ENCODE data around the gene REG4.
A peak's percentile ranks its signal among the peaks of the same experiment; 100 is the strongest.

Gene REG4

DNA sequence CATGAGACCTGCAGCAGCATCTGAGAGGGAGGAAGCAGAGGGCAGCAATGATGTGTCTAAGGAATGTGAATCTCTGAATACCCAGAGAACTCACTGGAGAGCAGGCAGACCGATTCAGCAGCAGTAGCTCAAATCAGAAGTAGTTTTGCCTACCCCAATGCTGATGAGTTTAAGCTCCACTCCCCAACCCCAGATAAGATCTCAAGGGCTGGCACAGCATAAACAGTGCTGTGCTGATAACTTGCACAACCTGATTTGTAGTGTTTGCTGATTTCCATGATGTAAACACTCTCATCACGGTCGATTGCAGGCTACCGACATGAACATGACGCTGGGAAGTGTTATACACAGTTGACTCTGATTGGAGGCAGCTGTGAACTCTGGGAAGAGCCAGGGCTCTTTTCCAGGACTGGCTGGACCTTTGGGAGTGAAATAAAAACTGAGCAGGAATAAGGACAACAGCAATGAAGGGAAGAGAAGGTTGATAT lies 31.3 kb downstream of the REG4 start:
- peak; percentile 42 for DNase-seq (ENCODE audit: low spot score)

DNA sequence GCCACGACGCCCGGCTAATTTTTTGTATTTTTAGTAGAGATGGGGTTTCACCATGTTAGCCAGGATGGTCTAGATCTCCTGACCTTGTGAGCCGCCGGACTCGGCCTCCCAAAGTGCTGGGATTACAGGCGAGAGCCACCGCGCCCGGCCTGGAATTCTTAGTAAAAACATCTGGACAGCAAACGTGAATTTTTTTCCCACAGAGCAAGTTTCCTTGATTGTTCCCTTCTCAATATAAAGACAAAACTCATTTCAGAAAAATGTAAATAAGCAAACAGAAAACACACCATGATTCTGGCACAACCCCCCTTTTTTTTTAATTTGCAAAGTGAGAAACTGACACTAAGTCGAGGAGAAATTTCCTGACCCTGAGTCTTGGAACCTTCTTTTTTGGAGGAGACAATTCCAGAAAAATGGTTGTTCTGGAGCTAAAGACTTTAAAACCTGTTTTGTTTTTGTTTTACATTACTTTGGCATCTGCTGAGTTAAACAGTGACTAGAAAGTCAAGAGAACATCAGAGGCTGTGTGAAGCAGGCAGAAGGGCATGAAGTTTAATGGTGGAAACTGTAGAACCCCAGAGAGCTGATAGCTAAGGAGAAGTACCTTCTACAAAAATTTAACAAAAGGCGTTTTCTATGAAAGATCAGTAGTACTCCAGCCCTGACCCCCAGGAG lies 32.2 kb downstream of the REG4 start:
- DNase-seq (ENCODE audit: low spot score) = no peak

DNA sequence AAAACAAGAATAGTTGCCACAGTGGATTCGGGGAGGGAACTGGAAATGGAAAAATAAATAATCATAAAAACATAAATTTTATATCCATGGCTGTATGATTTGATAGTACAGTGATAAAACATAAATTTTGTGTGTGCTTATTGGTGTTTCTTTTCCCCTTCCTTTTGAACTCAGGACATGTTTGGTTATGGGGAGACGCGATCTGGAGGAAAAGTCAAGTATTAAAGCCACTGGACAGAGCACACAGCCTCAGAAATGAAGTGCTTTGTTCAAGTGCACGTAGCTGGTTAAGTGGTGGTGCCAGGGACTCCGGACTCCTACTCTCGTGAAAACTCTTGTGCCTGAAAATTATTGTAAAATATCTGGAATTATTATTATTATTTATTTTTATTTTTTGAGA lies 32.9 kb downstream of the REG4 start:
- no peak for DNase-seq (ENCODE audit: low spot score)

DNA sequence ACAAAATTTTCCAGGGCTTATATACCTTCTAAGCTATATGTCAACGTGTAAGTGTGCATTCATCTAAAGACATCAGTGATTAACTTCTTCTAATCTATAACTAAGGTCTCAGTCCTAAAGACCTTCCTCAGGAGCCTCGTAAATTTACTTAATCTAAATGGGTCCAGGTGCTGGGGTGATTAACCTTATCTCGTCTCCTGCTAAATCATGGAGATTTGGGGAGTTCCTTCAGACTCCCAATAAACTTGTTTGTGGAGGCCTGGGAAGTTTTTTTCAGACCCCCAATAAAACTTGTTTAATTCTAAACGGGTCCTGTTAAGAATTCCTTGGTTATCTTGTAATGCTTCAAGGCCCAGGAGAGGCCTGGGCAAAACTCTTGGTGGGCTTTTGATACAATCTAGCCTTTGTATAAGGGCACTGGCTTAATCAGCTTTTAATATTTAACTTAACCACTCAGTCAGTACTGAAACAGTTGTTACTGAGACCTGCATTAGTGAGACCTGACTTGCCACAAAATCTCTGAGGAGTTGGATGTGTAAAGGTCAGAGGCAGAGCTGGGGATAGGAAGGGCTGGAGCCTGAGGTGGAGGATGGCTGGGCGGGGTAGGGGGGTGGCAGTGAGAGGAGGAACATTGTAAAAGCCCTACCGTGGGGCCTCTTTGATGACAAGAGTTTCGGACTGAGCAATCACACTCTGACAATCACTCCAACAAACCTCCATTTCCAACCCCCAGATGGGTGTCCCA lies 36.3 kb downstream of the REG4 start:
- DNase-seq (ENCODE audit: low spot score) = no peak

DNA sequence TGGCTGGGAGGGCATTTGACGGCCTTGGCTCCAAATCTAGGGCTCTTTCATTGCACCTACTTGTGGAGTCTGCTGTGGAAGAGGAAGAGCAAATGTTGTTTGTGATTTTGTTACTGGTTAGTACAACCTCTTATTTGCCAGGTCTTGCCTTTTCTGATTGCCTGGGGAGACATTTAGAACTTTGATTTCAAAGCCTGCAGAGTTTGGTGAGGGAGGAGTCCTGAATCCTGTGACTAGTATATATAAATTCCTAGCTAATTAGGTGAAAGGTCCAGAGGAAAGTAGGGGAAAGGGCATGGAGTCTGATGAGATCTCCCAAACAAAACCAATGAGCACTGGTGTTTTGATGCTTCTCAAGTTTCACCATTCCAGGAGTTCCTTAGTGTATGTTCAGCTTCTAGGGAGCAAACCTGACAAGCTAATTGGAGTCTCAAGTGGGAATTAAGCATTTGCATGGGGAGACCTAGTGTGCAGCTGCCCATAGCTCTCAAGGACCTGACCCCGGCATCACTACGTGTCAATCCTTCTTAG lies 37.5 kb downstream of the REG4 start:
- DNase-seq (ENCODE audit: low spot score) = peak; percentile 46

DNA sequence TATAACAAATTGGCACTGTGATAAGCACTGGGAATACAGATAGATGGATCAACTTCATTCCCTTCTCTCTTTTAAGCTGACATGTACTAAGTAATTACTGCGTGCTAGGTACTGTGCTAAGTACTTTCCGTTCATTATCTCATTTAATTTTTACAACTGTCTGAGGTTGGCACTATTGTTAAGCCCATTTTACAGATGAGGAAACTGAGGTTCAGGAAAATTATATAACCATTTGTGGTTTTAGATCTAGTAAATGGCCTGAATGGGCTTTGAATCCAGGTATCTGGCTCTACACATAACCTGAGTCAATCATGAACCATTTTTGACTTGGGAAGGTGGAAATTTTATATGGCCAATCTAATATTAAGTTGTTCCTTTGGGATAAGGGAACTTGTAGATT lies 39.0 kb downstream of the REG4 start:
- DNase-seq (ENCODE audit: low spot score) = no peak

DNA sequence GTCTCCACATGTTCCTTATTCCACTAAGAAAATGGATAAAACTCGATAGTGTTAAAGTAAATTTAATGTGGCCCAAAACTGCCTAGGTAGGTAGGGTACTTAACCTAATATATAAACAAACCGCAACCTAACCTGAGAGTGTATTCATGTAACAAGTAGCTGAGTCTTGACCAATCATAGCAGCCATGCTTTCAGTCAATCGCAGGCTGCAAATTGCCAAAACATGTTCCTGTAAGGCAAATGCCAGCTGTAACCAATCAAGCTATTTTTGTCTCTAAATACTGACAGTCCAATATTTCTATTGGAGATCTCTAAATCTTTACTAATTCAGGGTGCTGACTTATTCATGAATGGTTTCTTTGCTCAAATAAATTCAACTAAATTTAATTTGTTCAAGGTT lies 39.5 kb downstream of the REG4 start:
- DNase-seq (ENCODE audit: low spot score) = no peak

DNA sequence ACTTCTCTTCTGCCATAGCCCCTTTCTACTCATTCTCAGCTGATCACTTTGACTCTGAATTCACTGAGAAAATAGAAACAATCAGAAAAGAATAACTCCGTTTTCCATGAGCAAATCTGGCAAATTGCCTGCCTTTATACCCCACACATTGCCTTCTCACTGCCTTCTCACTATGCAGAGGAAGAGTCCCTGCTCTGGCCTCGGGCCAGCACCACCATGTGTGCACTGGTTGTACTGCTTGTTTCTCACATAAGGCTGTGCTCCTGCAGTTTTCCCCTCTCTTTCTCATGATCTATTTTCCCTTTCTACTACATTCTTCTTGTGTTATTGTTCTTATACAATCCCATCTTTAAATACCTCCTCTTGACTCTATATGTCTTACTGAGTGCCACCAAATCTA lies 40.2 kb downstream of the REG4 start:
- no peak for DNase-seq (ENCODE audit: low spot score)

DNA sequence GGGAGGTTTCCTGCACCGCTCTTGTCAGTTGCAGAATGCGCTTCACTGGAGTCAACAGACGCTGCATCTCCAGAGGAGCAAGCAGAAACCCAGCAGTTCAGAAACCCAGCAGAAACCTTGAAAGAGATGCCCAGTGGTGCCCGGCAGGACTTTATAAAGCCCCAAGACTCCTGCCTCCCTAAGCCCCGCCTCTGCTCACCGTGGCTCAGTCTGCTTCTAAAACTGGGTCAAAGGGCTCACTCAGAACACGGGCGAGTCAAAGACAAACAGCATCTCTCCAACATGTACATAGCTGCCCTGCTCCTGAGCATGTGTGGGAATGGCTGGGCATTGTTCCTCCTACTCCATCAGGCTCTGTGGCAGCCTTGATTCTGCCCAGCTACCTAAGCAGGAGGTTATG lies 42.5 kb downstream of the REG4 start, which contains the start of gene HMGCS2:
Gene HMGCS2, minus strand, starts transcription at position 128 of the 400 bp plus-strand sequence. Its CDS starts 61 bp downstream, at position 67.
- DNase-seq (ENCODE audit: low spot score) = no peak

DNA sequence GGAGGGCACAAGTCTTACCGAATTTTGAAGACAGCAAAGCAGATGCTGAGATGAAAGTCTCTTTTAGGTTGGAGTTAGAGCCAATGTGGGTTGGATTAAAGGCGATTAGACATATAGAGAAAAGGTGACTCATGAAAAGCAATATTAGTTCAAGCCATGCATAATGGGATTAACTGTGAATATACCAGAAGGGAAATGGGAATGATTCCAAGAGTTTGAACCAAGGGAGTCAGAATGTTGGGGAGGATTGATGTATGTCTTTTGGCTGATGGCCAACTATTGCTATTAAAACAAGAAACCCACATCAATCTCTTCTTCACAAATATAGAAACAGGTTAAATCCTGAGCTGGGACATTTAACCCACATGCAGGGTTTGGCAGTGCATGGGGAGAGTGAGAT lies 43.8 kb downstream of the REG4 start:
- DNase-seq (ENCODE audit: low spot score) = no peak

DNA sequence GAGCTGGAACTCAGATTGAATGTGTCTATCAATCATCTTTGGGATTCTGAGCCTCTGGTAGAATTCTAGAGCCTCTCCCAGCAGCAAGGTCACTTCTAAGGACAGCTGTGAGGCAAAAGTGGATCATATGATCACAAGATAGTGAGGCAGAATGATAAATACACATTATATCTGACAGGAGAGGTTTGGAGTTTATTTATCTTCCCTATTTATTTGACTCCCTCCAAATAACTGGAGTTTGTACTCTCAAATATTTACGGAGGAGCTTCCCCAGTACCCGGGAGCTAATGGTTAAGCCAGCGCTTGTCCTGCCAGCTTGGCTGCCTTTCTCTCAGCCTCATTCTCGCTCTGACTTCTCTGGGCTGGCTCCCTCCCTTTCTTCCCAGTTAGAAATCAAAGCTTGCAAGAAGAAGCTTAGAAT lies 44.9 kb downstream of the REG4 start:
- no peak for DNase-seq (ENCODE audit: low spot score)

DNA sequence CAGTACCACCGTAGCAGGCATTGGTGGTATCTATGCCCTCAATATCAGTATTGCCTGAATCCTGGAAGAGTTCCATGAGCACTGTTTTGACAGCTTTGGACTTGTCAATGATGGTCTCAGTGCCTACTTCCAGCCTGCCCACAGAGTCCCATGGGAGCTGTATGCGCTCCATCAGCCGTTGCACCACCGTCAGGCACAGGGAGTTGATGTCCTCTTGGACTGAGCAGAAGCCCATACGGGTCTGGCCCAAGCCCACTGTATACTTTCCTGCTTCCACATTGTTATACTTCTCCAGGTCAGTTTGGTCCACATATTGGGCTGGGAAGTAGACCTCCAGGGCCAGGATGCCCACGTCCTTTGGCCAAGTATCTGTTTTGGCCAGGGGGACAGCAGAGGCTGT lies 47.0 kb downstream of the REG4 start:
- no peak for DNase-seq (ENCODE audit: low spot score)

DNA sequence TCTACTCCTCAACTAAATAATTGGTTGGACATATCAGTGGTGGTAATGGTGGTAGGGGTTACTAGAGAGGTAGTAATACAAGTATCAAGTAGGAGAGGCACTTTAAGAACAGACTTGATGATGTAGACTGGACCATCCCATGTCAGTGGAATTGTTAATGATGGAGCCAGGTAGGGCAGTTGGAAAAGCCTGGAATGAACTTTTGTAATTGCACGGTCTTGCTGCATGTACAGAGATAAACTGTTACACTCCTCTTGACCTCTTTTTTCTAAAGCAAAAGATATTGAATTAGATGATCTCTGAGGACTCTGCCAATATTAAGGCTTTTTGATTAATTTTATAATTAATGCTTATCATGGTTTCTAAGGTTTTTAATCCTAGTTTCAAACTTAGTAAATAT lies 48.3 kb downstream of the REG4 start:
- DNase-seq (ENCODE audit: low spot score) = no peak

DNA sequence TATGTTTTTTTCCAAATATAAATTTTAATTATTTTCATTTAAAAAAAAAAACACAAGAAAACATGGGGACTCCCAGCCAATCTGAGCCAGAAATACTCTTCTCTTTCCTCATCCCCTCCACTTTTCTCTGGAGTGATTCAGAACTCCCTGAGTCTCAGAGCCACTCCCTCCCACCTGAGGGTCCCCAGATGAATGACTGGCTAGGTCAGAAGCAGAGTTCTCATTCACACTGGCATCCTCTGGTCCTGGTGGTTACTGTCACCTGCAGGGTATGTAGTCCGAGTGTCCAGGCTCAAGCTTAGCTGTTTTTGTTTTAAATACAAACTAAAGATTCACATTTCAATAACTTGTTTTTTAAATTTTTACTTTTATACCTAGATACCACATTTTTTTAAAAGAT lies 48.9 kb downstream of the REG4 start:
- DNase-seq (ENCODE audit: low spot score) = no peak

DNA sequence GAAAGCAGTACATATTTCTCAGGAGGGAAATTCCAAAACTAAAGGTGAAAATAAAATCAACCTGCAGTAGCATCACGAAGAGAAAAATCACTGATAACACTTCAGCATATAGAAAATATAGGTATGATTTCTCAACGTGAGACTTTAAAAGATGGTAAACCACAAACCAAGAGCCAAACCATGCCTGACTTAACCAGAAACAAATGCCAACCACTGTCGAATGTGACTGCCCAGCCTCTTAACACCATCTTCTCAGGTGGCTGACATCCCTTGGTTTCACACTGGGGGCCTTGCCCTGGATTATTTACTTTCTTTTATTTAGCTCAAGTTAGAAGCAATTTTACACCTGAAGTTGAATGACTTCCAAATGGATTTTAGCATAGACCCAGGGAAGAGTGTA lies 52.7 kb downstream of the REG4 start:
- DNase-seq (ENCODE audit: low spot score) = no peak

DNA sequence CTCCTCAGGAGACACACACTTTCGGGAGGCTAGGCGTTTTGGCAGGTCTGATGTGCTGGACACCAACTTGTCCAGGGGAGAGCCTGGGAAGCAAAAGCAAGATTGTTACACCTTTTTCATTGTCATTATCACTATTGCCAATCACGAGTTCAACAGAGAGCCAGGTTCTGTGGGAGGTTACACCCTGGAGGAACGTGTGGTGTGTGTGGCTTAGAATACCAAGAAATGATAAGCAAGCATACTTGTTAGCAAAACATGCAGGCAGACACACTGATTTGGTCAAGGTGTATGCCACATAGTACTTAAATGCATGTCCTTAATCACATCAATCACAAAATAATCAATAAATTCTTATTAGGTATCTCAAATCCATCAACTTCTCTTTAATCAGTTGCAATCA lies 58.7 kb downstream of the REG4 start:
- no peak for DNase-seq (ENCODE audit: low spot score)

DNA sequence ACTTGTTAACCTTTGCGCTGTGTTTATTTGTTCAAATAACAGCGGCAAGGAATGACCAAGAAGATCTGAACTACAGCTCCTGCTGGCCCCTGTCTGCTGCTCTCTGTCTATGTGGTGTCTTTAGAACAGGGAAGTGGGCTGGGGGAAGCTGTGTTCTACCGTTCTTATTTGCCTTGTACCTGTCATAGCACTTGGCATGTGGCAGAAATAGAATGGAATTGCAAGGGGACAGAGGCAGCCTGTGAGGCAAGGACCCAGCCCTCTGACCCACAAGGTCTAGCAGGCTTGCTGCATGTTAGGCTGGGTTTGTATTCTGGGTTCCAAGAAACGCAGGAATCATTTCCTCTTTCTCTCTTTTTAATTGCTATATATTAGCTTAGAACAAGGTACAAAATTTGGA lies 63.2 kb downstream of the REG4 start:
- DNase-seq (ENCODE audit: low spot score) = no peak

DNA sequence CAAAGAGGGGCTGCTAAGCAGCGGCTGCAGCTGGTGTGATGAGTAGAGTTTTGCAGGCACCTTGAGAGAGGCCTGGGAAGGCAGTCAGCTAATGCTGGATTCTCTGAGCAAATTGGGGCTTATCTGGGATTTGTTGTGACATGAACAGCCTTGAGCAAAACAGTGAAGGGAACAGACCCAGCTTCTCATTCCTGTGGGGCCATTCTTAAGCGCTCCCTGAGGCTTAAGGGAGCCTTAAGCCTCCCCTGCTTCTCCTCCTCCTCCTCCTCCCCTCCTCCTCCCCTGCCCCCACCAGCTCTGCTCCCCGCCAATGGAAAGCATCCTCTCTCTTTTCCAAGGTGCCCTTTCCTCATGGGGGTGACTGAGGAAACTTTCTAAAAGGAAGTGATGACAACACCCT lies 63.8 kb downstream of the REG4 start:
- no peak for DNase-seq (ENCODE audit: low spot score)

DNA sequence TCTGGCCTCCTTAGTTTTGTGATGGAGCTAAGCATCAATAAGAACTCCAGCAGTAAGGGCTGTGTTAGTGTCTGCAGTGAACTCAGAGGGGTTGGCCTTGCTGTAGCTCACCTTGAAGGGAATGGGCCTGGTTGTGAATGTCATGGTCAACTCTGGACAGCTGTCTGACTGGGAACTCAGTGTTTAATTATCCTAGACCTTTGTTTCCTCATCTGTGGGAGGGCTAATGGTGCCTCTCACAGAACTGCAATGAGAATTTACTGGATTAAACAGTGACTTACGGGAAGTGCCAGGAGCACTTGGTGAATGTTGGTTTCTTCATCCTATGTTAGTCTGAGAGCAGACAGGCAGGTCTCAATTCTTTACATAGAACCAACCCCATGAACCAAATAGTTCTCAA lies 66.2 kb downstream of the REG4 start:
- DNase-seq (ENCODE audit: low spot score) = no peak

DNA sequence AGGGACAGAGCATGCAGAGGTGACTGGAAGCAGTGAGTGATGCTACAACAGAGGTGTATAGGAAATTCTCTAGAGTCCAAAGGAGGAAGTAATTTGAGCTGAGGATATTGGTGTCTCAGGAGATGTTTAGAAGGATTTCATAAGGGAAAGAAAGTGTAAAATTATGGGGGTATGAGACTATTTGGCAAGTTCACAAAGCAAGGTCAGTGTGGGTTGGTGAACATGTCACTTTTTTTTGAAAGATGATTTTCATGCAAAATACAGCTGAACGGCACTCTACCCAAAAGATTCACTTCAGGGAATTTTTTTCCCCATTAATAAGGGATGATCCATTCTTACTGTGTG lies 66.7 kb downstream of the REG4 start:
- DNase-seq (ENCODE audit: low spot score) = no peak
